Neuronal stem cell (in vitro differentiated cells): ENCODE data around the gene MUC12.
A peak's percentile ranks its signal among the peaks of the same experiment; 100 is the strongest.

ENCODE experiments used
- DNase-seq: peaks from one replicate; pipeline ENCODE4 v3.0.0-alpha.2; 2013; ENCODE audit warnings: low spot score
- H2AFZ ChIP-seq: one replicate; pipeline ENCODE4 v1.6.1; 2013; ENCODE audit warnings: mild to moderate bottlenecking, low read length, inconsistent platforms
- H2AK5ac ChIP-seq: 2 replicates; pipeline ENCODE4 v1.6.1; 2013; ENCODE audit warnings: low read depth, mild to moderate bottlenecking, inconsistent platforms, low read length, moderate library complexity, mixed read lengths
- H2BK120ac ChIP-seq: 2 replicates; pipeline ENCODE4 v1.6.1; 2013; ENCODE audit warnings: low read depth, mild to moderate bottlenecking, inconsistent platforms, low read length, moderate library complexity, mixed read lengths
- H2BK12ac ChIP-seq: one replicate; pipeline ENCODE4 v1.6.1; 2013; ENCODE audit warnings: low read length, inconsistent platforms
- H2BK15ac ChIP-seq: 2 replicates; pipeline ENCODE4 v1.6.1; 2013; ENCODE audit warnings: mild to moderate bottlenecking, low read length, inconsistent platforms, mixed read lengths
- H2BK5ac ChIP-seq: one replicate; pipeline ENCODE4 v1.6.1; 2013; ENCODE audit warnings: inconsistent platforms, mild to moderate bottlenecking, low read length, moderate library complexity
- H3K14ac ChIP-seq: one replicate; pipeline ENCODE4 v1.6.1; 2013; ENCODE audit warnings: low read length, inconsistent platforms
- H3K18ac ChIP-seq: 2 replicates; pipeline ENCODE4 v1.6.1; 2013; ENCODE audit warnings: low read length, inconsistent platforms
- H3K23ac ChIP-seq: 2 replicates; pipeline ENCODE4 v1.6.1; 2013; ENCODE audit warnings: low read depth, mild to moderate bottlenecking, mixed read lengths, low read length, inconsistent platforms; ENCODE audit not compliant: poor library complexity
- H3K27ac ChIP-seq: replicated peaks from 3 replicates; pipeline ENCODE4 v1.5.1; 2013; ENCODE audit warnings: low read length, inconsistent platforms
- H3K27me3 ChIP-seq, 3 experiments: 2 replicates each; pipeline ENCODE4 v1.6.1; 2013; ENCODE audit warnings: low read length in 3 of 3, mild to moderate bottlenecking in 2 of 3, inconsistent platforms in 1 of 3, low read depth in 1 of 3, mixed read lengths in 1 of 3, moderate library complexity in 1 of 3; ENCODE audit not compliant: control insufficient read depth in 3 of 3, insufficient read depth in 3 of 3
- H3K36me3 ChIP-seq, 2 donors: replicated peaks in 1 of 2; 2 replicates each; pipeline ENCODE4 v1.6.1; 2013; ENCODE audit warnings: low read length in 2 of 2; ENCODE audit not compliant: control insufficient read depth in 2 of 2, insufficient read depth in 2 of 2
- H3K4ac ChIP-seq: 2 replicates; pipeline ENCODE4 v1.6.1; 2013; ENCODE audit warnings: inconsistent platforms, mild to moderate bottlenecking, low read length, moderate library complexity
- H3K4me1 ChIP-seq, 2 donors: 1 replicate in 1 of 2; 2 replicates in 1 of 2; pipeline ENCODE4 v1.6.1; 2013; ENCODE audit warnings: low read length in 2 of 2, low read depth in 1 of 2; ENCODE audit not compliant: control insufficient read depth in 2 of 2, insufficient read depth in 1 of 2
- H3K4me2 ChIP-seq: one replicate; pipeline ENCODE4 v1.6.1; 2013; ENCODE audit warnings: mild to moderate bottlenecking, low read length, inconsistent platforms; ENCODE audit not compliant: insufficient read depth, poor library complexity, severe bottlenecking
- H3K4me3 ChIP-seq, 2 donors: 2 replicates each; pipeline ENCODE4 v1.5.1; 2013; ENCODE audit warnings: low read length in 2 of 2, mild to moderate bottlenecking in 2 of 2, inconsistent platforms in 1 of 2, moderate library complexity in 1 of 2
- H3K79me1 ChIP-seq: one replicate; pipeline ENCODE4 v1.6.1; 2013; ENCODE audit warnings: low read depth, mild to moderate bottlenecking, inconsistent platforms, low read length, moderate library complexity
- H3K9ac ChIP-seq: one replicate; pipeline ENCODE4 v1.6.1; 2013; ENCODE audit warnings: mild to moderate bottlenecking, low read depth, low read length, inconsistent platforms; ENCODE audit not compliant: poor library complexity
- H3K9me3 ChIP-seq, 2 donors: replicated peaks in 1 of 2; 2 replicates each; pipeline versions ENCODE3 to v1.6.1; 2013; ENCODE audit warnings: low read length in 2 of 2, mild to moderate bottlenecking in 2 of 2, inconsistent platforms in 1 of 2, low read depth in 1 of 2, mixed read lengths in 1 of 2, moderate library complexity in 1 of 2; ENCODE audit not compliant: control insufficient read depth in 2 of 2, insufficient read depth in 1 of 2
- H4K8ac ChIP-seq: one replicate; pipeline ENCODE4 v1.6.1; 2013; ENCODE audit warnings: low read depth, mild to moderate bottlenecking, inconsistent platforms, low read length, moderate library complexity
- H4K91ac ChIP-seq: one replicate; pipeline ENCODE4 v1.6.1; 2013; ENCODE audit warnings: low read length, low read depth, mild to moderate bottlenecking, inconsistent platforms; ENCODE audit not compliant: poor library complexity
- WGBS, 2 donors: extraction: QIAGEN DNeasy Blood & Tissue Kit; methylation state at CpG; one replicate each; pipeline ENCODE4 v1.1.7; 2013; ENCODE audit warnings: missing lambda C conversion rate in 2 of 2, mixed read lengths in 1 of 2; ENCODE audit not compliant: insufficient read length in 2 of 2, insufficient replicate concordance in 1 of 2; ENCODE audit errors: extremely low coverage in 2 of 2; 5-methylcytosine and 5-hydroxymethylcytosine counted together

MUC12 gene

GRCh38 chr7:100963874-100964273 is 5.5 kb upstream of the MUC12 start:
- no peak for DNase-seq
- Histone ChIP-seq H3K36me3 (no peaks in the 10 kb centered on the region), H2AFZ (no peak overlapping the region), H3K79me1 (peaks cover 1% of the 10 kb centered on the region), H3K4me3 (no peak overlapping the region), H2BK120ac (no peak overlapping the region), H4K8ac (no peak overlapping the region), H3K23ac (no peak overlapping the region), H2AK5ac (no peak overlapping the region), H4K91ac (no peak overlapping the region), H2BK5ac (no peak overlapping the region), H2BK12ac (no peak overlapping the region), H2BK15ac (no peak overlapping the region), H3K4ac (no peak overlapping the region), H3K9me3 (peaks cover 0 to 4% of the 10 kb centered on the region in 2 donors), H3K27ac (no peak overlapping the region), H3K4me1 (peaks cover 0 to 9% of the 10 kb centered on the region in 2 donors), H3K14ac (no peak overlapping the region), H3K4me2 (no peak overlapping the region), H3K18ac (no peak overlapping the region), H3K9ac (no peak overlapping the region), H3K27me3 (peaks cover 15 to 55% (median 50%) of the 10 kb centered on the region in 3 experiments)
- WGBS, 2 donors, result no CpG with 5 or more reads among the region's 8 CpGs

GRCh38 chr7:100964630-100965029 is 4.7 kb upstream of the MUC12 start:
- no peak overlapping the region for H4K8ac ChIP-seq
- H2BK5ac ChIP-seq, result no peak overlapping the region
- H3K9me3 ChIP-seq, result peaks cover 0 to 4% of the 10 kb centered on the region in 2 donors
- H2BK120ac ChIP-seq, result no peak overlapping the region
- H2AFZ ChIP-seq, result no peak overlapping the region
- H3K4me2 ChIP-seq, result no peak overlapping the region
- H3K18ac ChIP-seq, result peak overlapping the region; percentile 78
- H4K91ac ChIP-seq, result no peak overlapping the region
- peaks cover 1% of the 10 kb centered on the region for H3K79me1 ChIP-seq
- no peaks in the 10 kb centered on the region for H3K36me3 ChIP-seq
- no peak overlapping the region for H3K27ac ChIP-seq
- peak overlapping the region; percentile 25 for H3K14ac ChIP-seq
- peak overlapping the region; percentile 82 for H2AK5ac ChIP-seq
- H3K9ac ChIP-seq, result no peak overlapping the region
- no CpG with 5 or more reads among the region's 7 CpGs for WGBS, 2 donors
- H3K4me1 ChIP-seq, result peaks cover 0 to 9% of the 10 kb centered on the region in 2 donors
- DNase-seq, result no peak
- H2BK15ac ChIP-seq, result peak overlapping the region; percentile 34
- no peak overlapping the region for H3K4ac ChIP-seq
- no peak overlapping the region for H3K4me3 ChIP-seq
- H3K23ac ChIP-seq, result peak overlapping the region; percentile 59
- H3K27me3 ChIP-seq, result peaks cover 15 to 62% (median 51%) of the 10 kb centered on the region in 3 experiments
- peak overlapping the region; percentile 98 for H2BK12ac ChIP-seq

GRCh38 chr7:100965045-100965722 is 4.2 kb upstream of the MUC12 start:
- Histone ChIP-seq H3K14ac (no peak overlapping the region), H3K4me3 (peak overlapping the region in 1 of 2 donors; percentile 74), H3K36me3 (no peaks in the 10 kb centered on the region), H3K4me1 (peaks cover 0 to 9% of the 10 kb centered on the region in 2 donors), H2BK120ac (no peak overlapping the region), H2BK15ac (peak overlapping the region; percentile 46), H3K4ac (no peak overlapping the region), H3K27me3 (peaks cover 15 to 66% (median 51%) of the 10 kb centered on the region in 3 experiments), H4K8ac (no peak overlapping the region), H3K9ac (peak overlapping the region; percentile 64), H2AFZ (peak overlapping the region; percentile 84), H3K79me1 (peaks cover 1% of the 10 kb centered on the region), H2BK5ac (no peak overlapping the region), H3K18ac (peak overlapping the region; percentile 96), H3K4me2 (peak overlapping the region; percentile 90), H2AK5ac (peak overlapping the region; percentile 54), H3K27ac (no peak overlapping the region), H4K91ac (no peak overlapping the region), H3K23ac (peak overlapping the region; percentile 97), H3K9me3 (peaks cover 0 to 2% of the 10 kb centered on the region in 2 donors), H2BK12ac (no peak overlapping the region)
- DNase-seq, result no peak
- WGBS, 2 donors, result no CpG with 5 or more reads among the region's 25 CpGs

- H4K8ac ChIP-seq, result no peak overlapping the region
- H3K18ac ChIP-seq, result peak overlapping the region; percentile 96
- peaks cover 0 to 9% of the 10 kb centered on the region in 2 donors for H3K4me1 ChIP-seq
- peak overlapping the region; percentile 1 for H2BK5ac ChIP-seq
- peak overlapping the region in 1 of 2 donors; percentile 74 for H3K4me3 ChIP-seq
- no CpG with 5 or more reads among the region's 58 CpGs for WGBS, 2 donors
- H2AK5ac ChIP-seq, result no peak overlapping the region
- DNase-seq, result peak; percentile 98
- H3K9me3 ChIP-seq, result peaks cover 0 to 2% of the 10 kb centered on the region in 2 donors
- H2BK15ac ChIP-seq, result peak overlapping the region; percentile 46
- H3K27me3 ChIP-seq, result peaks cover 15 to 61% (median 47%) of the 10 kb centered on the region in 3 experiments
- H3K36me3 ChIP-seq, result no peaks in the 10 kb centered on the region
- peak overlapping the region; percentile 84 for H2AFZ ChIP-seq
- H2BK120ac ChIP-seq, result no peak overlapping the region
- no peak overlapping the region for H3K27ac ChIP-seq
- H2BK12ac ChIP-seq, result no peak overlapping the region
- H3K14ac ChIP-seq, result no peak overlapping the region
- H3K23ac ChIP-seq, result peak overlapping the region; percentile 97
- no peak overlapping the region for H3K4ac ChIP-seq
- peak overlapping the region; percentile 90 for H3K4me2 ChIP-seq
- peaks cover 1% of the 10 kb centered on the region for H3K79me1 ChIP-seq
- no peak overlapping the region for H4K91ac ChIP-seq
- peak overlapping the region; percentile 64 for H3K9ac ChIP-seq
These were observed 3.4 kb upstream of the MUC12 start for GRCh38 chr7:100965723-100966541.
